NCI-H2107 (cell line): Measurements from ENCODE around the gene TIAM1.

Source experiments
- DNase-seq: peaks from one replicate; lab custom pipeline; 2025; lab: John Stamatoyannopoulos, UW

The TIAM1 gene

GRCh38 chr21:31173881-31174555, 170.0 kb downstream of the TIAM1 start:
- DNase-seq = no peak

GRCh38 chr21:31172328-31172727, 171.7 kb downstream of the TIAM1 start:
- DNase-seq = no peak

- DNase-seq = no peak
These were observed 179.1 kb downstream of the TIAM1 start for GRCh38 chr21:31164713-31165694.

GRCh38 chr21:31162827-31163226, 181.2 kb downstream of the TIAM1 start:
- no peak for DNase-seq

DNA sequence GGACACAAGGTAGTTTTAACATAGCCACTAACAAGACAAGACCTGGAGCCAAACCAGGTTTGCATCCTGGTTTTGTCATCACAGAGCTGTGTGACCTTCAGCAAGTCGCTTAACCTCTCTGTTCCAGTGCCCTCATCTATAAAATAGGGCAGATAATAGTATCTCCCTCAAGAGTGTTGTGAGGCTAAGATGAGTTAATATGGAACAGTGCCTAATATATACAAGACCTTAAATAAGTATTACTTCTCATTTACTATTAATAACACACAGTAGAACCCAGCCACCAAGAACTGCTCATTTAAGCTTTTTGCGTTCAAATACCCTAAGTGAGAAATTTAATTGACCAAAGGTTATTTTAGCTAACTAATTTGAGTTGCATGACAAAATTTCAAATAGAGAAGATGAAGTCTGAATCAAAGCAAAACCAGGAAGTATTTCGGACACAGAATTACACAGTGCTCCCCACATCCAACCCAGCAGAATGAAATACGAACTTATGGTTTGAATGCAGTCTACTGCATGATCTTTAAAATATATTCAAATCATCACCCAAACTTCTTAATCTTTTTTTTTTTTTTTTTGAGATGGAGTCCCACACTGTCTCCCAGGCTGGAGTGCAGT, 181.9 kb downstream of the TIAM1 start:
- DNase-seq = no peak

GRCh38 chr21:31161157-31161556, 182.9 kb downstream of the TIAM1 start:
- DNase-seq = no peak

DNA sequence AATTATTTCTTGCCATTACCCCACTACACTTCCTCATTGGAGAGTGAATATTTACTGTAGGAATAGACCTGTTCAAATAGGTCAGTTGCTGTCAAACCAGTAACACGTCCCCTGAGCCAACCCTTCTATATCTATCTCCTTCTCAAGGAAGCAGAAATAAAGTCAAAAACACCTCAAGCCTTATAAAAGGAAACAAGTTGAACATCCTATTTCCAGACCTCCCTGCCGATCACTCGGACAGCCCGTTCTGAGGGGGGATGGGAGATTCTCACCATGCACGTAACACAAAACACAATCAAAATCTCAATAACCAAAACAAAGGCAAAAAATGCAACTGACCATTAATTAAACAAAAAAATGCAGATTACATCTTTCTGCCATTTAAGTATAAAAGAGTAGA, 184.3 kb downstream of the TIAM1 start:
- DNase-seq = no peak

GRCh38 chr21:31158789-31159581, 185.1 kb downstream of the TIAM1 start:
- DNase-seq = no peak

- DNase-seq = no peak
These were observed 186.3 kb downstream of the TIAM1 start for GRCh38 chr21:31157756-31158155.

DNA sequence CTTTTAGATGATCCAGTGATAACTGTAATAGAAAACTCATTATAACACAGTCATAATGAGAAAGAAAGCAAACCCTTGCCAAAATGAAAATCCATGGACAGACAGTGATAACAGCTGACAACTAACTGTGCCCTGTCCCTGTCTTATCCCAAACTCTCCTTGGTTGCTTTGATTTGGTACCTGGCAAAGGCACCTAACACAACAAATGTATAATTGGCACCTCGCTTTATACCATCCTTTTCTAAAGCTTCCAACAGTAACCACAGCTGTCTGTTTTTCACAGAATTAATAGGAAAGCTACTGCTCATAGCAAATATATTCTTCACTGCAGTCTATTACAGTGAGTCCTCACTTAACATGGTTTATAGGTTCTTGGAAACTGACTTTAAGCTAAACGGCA, 187.4 kb downstream of the TIAM1 start:
- DNase-seq = no peak

DNA sequence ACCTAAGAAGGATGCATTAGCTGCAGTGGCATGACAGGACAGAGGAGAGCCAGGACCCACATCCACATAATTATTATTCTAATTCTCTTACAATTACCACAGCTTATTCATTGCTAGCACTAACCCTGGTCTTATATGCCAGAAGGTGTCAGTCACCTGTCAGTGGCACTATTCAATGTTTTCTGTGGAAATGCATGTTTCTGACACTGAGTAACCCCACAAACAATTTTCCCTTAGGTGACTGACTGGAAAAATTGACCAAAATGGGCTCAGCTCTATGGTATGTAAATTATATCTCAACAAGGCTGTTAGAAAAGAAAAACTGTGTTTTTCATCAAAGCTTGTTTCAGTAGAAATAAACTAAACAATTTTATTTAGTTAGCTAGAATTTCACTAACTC, 187.9 kb downstream of the TIAM1 start:
- no peak for DNase-seq

- DNase-seq = no peak
These were observed 192.7 kb downstream of the TIAM1 start for GRCh38 chr21:31151156-31152045.

- no peak for DNase-seq
These were observed 198.8 kb downstream of the TIAM1 start for GRCh38 chr21:31145274-31145673.

DNA sequence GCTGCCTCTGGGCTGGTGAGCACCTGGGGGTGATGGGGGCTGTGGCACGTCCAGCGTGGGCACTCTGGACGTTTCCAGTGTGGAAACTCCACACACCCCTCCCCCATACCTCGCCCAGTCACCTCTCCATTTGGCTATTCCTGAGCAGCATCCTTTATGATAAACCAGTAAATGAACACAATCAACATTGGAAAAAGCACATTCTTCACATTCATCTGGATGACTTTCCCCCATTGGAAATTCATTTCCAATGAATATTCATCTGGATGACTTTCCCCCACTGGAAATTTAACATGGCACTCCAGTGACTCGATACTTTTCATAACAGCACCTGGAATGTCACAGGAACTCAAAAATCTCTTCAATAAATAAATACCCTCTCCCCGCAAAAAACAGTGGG, 201.0 kb downstream of the TIAM1 start:
- DNase-seq = no peak

DNA sequence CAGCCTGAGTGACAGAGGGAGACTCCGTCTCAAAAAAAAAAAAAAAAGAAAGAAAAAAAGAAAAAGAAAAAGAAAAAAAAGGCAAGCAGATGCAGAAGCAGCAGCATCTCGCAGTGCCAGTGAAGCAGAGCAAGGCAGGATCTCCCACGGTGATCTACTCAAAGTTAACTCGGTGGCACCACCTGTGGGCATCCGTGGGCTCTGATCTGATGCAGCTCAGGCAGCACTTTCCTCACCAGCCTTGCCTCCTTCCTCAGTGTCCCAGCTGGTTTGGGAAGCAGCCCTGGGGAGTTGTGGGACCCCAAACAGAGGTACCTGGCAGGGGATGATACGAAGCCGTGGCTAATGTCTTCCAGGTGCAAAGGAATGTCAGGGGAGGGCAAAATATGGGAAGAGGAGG, 201.5 kb downstream of the TIAM1 start:
- no peak for DNase-seq

DNA sequence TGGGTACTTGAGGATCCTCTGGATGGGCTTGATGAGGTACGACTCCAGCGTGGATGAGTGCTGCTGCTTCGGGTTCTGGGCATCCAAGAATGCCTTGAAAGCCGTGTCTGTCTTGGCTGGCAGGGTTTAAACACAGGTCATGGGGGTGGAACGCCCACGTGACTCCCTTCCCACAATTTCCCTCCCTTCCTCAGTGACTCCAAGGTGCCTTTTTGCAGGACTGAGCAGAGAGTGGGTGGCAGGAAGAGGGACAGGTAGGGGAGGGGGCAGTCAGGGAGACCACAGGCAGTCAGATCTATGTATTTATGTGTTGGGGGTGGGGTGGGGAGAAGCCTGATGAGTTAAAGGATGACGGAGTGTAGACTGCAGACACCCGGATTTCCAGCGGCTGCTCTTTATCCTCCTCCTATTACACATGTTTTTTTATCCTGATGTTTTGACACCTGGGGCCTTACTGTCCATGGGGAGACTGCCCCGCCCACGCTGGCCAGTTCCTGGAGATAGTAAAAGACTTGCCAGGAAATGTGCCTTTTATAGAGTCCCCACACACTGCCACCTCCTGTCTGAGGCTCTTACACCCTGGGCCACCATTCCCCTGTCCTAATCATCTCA, 202.6 kb downstream of the TIAM1 start:
- DNase-seq = no peak

GRCh38 chr21:31140676-31141075, 203.4 kb downstream of the TIAM1 start:
- DNase-seq = no peak

GRCh38 chr21:31140025-31140424, 204.0 kb downstream of the TIAM1 start:
- DNase-seq = no peak

DNA sequence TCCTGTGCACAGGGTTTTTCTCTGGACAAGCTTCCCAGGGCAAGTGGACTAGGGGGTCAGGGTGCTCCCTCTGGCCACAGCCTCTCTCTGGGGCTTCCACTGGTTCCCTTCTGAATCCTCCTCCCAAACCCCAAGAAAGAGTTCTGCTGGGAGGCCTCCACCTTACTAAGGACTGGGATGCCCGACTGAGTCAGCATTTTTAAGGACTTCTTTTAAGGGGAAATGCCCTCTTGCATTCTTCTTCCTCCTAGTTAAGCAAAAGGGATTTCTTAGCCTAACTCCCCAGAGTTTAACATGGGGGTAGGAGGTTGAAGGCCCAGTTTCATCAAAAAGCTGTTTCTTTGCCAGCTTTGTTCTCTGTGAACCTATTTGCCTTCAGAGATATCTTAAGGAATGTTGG, 206.1 kb downstream of the TIAM1 start:
- DNase-seq = no peak

DNA sequence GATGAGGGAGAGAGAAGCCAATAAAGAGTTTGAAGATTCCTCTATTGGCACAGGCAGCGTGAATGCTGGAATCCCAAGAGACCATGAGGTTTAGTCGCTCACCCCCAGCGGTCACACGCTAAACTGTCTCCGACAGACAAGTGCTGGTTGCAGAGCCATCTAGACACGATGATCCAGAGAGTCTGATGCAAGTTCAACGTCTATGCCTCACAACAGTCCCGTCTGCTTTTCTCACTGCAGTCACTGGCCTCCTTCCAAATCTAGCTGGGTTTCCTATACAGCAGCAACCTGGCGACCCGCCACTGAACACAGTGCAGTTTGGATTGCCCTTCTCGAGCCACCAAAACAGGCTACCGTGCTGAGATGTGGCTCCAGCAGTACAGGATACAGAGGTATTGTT, 207.2 kb downstream of the TIAM1 start:
- DNase-seq = no peak
